ENCODE measurements around the gene RTEL1.
"Not testable (repeated sequence)": the region's sequence is repeated elsewhere in the genome, so short reads cannot be mapped to it uniquely, and the experiment has no call there.

Gene RTEL1

DNA sequence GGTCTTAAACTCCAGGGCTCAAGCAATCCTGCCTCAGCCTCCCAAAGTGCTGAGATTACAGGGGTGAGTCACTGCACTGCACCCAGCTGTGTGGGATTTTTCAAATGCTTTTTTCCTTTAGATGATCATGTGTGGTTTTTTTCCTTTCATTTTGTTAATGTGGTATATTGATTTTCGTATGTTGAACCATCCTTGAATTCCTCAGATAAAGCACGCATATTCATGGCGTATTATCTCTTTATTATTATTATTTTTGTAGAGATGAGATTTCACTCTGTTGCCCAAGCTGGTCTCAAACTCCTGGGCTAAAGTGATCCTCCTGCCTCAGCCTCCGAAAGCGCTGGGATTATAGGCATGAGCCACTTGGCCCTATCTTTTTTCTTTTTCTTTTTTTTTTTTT is 56.7 kb downstream of the RTEL1 start:
- DNase-seq (ENCODE audit: low spot score), result no peak

DNA sequence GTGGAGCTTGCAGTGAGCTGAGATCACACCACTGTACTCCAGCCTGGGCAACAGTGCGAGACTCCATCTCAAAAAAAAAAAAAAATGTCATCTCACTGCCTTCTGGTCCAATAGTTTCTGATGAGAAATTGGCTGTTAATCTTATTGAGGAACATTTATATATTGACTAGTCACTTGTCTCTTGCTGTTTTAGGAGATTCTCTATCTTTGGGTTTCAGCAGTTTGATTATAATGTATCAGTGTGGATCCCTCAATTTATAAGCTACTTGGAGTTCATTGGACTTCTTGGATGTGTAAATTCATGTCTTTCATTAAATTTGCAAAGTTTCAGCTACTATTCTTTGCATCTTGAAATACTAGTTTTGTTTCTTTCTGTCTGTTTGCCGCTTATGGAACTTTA is 60.9 kb downstream of the RTEL1 start:
- no peak for DNase-seq (ENCODE audit: low spot score)

DNA sequence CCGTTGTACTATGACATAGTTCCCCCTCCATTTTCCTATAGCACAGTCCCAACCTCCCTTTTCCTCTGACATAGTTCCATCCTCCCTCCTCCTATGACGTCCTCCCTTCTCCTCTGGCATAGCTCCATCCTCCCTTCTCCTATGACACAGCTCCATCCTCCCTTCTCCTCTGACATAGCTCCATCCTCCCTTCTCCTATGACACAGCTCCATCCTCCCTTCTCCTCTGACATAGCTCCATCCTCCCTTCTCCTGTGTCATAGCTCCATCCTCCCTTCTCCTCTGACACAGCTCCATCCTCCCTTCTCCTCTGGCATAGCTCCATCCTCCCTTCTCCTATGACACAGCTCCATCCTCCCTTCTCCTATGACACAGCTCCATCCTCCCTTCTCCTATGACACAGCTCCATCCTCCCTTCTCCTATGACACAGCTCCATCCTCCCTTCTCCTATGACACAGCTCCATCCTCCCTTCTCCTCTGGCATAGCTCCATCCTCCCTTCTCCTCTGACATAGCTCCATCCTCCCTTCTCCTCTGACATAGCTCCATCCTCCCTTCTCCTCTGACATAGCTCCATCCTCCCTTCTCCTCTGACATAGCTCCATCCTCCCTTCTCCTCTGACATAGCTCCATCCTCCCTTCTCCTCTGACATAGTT is 65.0 kb downstream of the RTEL1 start:
- not testable (repeated sequence) for DNase-seq (ENCODE audit: low spot score)

DNA sequence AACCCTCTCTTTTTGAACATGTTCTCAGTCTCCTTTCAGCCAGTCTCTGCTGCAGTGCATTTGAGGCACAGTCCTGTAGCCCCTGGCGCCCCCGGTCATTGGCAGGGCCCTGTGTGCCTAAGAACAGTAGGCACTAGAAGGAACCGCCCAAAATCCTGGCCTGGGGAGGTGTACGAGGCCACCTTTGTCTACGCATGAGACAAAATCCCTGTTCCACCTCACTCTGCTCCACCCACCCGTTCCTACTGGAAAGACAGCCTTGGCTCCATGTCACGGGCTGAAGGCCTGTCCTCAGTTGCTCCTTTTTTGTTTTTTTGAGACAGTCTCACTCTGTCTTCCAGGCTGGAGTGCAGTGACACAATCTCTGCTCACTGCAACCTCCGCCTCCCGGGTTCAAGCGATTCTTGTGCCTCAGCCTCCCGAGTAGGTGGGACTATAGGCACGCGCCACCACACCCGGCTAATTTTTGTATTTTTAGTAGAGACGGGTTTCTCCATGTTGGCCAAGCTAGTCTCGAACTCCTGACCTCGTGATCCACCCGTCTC is 72.1 kb downstream of the RTEL1 start:
- not testable (repeated sequence) for DNase-seq (ENCODE audit: low spot score)

DNA sequence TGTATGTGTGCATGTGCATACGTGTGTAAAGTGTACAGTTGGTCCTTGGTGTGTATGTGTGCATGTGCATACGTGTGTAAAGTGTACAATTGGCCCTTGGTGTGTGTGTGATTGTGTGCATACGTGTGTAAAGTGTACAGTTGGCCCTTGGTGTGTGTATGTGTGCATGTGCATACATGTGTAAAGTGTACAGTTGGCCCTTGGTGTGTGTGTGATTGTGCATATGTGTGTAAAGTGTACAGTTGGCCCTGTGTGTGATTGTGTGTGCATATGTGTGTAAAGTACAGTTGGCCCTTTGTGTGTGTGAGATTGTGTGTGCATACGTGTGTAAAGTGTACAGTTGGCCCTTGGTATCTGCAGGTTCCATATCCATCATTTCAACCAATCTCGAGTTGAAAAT is 73.3 kb downstream of the RTEL1 start:
- no peak for DNase-seq (ENCODE audit: low spot score)

DNA sequence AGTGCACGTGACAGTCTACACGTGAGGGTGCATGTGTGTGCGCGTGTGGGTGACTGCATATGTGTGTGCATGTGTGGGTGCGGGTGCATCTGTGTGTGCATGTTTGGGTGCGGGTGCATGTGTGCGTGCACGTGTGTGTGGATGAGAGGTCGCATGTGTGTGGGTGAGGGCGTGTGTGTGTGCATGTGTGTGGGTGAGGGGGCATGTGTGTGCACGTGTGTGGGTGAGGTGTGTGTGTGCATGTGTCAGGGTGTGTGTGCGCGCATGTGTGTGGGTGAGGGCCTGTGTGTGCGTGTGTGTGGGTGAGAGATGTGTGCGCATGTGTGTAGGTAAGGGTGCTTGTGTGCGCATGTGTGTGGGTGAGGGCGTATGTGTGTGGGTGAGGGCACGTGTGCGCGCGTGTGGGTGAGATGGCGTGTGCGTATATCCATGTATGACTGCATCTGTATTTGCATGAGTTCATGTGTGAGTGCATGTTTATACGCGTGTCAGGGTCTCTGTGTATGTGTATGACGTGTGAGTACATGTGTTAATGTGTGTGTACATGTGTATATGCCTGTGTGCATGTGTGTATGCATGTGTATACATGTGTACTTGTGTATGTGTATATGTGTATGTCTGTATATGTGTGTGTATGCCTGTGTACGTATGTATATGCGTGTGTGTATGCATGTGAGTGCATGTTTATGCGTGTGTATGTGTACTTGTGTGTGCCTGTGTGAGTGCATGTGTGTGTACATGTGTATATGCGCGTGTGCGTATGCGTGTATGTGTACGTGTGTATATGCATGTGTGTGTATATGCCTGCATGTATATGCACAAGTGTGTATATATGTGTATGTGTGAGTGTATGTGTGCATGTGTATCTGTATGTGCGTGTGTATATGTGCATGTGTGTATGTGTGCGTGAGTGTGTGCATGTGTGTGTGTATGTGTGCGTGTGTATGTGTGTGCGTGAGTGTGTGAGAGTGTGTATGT is 74.3 kb downstream of the RTEL1 start:
- no peak for DNase-seq (ENCODE audit: low spot score)

DNA sequence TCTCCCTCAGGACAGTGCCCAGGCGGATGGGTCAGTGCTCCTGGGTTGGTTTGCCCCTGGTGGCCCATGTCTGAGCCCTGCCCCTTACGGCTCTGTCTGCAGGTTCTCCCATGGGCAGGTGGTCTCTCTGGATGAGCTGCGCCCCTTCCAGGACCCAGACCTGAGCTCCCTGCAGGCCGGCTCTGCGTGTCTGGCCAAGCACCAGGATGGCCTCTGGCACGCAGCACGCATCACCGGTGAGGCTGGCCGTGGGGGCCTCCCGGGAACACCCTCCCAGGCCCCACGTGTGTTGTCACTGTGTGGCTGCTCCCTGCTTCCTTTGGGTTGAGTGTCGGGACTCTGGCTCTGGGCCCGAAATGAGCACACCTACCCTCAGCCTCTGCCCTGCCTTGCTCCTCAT is 75.0 kb downstream of the RTEL1 start:
- no peak for DNase-seq (ENCODE audit: low spot score)

DNA sequence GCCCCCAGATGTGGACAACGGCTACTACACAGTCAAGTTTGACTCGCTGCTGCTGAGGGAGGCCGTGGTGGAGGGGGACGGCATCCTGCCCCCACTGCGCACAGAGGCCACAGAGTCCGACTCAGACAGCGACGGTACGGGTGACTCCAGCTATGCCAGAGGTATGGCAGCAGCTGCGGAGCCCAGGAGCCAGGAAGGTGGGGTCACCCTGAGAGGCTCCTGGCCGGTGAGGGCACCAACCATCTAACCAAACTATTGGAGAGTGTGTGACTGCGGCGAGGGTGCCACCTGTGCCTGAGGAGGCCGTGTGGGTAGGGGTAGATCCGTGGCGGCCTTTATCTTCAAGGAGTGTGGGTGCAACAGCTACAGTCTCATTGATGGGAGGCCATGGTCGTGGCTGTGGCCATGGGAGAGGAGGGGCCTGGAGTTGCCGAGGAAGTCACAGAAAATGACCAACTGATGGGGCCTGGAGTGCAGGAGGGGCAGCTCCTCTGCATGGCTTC is 75.5 kb downstream of the RTEL1 start:
- peak; percentile 60 for DNase-seq (ENCODE audit: low spot score)

DNA sequence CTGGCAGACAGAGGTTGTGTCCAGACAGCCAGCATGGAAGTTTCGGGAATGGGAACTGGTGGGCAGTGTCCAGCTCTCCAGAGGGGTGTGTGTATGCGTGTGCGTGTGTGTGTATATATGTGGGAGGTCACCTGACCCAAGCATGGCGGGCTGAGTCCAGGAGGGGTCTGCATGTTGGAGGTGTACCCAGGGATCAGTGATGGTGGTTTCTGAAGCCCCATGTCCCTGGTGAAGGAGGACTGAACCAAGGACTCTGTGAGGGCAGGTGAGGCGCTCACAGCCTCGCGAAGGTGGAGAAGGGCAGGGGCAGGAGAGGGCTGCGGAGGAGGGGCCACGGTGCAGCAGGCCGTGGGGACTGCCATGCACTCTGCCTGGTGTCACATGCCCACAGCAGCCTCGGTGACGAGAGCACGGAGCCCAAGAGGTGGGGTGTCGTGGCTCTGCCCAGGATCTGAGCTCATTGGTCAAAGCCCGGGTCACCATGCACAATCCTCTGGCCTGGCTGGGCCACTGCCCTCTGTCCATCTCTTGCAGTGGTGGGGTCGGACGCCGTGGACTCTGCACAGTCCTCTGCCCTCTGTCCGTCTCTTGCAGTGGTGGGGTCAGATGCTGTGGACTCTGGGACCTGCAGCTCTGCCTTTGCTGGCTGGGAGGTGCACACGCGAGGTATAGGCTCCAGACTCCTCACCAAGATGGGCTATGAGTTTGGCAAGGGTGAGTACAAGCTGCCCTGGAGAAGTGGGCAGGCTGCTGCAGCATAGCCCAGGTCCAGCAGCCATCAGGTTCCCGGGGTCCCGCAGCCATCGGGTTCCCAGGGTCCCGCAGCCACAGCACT is 76.2 kb downstream of the RTEL1 start:
- DNase-seq (ENCODE audit: low spot score), result no peak

DNA sequence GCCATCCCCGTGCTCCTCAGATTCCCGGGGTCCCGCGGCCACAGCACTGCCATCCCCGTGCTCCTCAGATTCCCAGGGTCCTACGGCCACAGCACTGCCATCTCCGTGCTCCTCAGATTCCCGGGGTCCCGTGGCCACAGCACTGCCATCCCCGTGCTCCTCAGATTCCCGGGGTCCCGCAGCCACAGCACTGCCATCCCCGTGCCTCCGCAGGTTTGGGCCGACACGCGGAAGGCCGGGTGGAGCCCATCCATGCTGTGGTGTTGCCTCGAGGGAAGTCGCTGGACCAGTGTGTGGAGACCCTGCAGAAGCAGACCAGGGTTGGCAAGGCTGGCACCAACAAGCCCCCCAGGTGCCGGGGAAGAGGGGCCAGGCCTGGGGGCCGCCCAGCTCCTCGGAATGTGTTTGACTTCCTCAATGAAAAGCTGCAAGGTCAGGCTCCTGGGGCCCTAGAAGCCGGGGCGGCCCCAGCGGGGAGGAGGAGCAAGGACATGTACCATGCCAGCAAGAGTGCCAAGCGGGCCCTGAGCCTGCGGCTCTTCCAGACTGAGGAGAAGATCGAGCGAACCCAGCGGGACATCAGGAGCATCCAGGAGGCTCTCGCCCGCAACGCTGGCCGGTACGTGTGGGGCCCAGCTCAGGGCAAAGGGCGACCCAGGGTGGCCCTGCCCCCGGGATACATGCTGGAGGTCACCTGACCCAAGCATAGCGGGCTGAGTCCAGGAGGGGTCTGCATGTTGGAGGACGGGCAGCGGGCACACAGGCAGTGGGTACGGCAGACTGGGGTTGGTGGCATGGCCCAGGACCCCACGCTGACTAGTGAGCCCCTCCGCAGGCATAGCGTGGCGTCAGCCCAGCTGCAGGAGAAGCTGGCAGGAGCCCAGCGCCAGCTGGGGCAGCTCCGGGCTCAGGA is 77.1 kb downstream of the RTEL1 start:
- no peak for DNase-seq (ENCODE audit: low spot score)

DNA sequence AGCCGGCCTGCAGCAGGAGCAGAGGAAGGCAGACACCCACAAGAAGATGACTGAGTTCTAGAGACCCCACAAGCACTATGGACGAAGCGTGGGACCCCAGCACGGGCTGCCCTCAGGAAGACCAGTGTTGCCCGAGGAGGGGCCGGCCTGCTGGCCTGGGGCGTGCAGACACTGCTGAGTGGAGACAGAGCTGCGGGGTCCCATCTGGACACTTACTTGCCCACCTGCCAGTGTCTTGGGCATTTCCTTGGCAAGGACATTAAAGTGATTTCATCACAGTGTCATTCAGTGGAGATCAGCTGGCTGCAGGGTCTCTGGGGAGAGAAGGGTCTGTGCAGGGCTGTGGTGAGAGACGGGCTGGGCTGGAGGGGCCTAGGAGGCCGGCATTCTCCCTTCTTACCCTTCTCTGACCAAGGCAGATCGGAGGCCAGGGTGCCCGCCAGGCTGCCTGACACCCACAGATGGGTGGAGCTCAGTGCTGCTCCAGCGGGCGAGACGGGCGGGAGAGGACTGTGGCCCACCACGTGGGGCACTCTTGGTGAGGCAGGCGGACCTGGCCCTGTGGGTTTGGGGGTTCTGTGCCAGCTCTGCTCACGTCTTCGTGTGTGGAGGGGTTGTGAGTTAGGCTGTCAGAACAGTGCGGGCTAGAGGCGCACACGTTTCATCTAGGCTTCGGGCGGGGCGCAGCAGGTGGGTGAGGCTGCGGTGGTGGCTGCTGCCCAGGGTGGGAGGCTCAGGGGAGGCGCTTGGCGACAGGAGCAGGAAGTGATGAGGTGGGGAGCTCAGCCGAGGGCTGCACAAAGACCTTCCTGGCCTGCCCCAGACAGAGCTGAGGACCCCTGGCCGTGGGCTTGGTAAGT is 78.0 kb downstream of the RTEL1 start, which contains the start of gene LIME1:
LIME1 (plus strand) TSS at position 806 of the 860 bp plus-strand sequence. CDS start 886 bp downstream, outside the sequence.
- no peak for DNase-seq (ENCODE audit: low spot score)

DNA sequence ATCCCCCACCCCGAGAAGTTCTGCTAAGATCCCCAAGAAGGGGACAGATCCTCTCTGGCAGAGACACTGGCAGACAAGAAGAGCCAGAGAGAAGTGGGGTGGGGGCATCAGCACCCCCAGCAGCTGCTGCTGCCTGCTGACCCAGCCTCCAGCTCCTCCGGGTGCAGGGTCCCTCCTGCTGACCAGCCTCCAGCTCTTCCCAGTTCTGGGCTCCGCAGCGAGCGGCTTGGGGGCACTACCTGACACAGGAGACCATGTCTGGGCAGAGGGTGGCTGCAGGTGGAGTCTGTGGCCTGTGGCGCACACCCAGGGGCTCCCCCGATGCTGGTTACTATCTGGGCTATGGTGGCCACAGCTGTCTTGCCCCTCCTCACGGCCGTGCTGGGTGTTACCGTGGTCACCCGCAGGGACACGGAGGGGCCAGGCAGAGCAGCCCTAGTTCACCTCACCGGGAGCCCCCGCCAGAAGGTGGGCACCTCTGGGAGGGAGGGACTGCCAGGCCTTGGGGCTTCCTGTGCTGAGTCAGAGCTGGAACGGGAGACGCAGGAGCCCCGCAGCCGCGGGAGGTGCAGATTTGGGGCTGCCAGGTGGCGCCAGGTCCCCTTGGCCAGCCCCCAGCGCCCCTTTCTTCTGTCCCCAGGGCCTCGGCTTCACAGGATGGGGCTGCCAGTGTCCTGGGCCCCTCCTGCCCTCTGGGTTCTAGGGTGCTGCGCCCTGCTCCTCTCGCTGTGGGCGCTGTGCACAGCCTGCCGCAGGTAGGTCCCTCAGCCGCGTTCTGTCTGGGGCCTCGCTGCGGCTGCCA is 79.0 kb downstream of the RTEL1 start:
- no peak for DNase-seq (ENCODE audit: low spot score)

DNA sequence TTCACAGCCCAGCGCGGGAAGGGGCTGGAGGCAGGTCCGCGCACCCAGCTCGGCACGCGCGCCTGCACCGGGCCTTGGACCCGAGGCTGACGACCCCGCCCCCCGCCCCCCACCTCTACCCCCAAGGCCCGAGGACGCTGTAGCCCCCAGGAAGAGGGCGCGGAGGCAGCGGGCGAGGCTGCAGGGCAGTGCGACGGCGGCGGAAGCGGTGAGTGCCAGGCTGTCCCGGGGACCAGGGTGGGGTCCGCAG is 79.5 kb downstream of the RTEL1 start:
- DNase-seq (ENCODE audit: low spot score), result no peak

DNA sequence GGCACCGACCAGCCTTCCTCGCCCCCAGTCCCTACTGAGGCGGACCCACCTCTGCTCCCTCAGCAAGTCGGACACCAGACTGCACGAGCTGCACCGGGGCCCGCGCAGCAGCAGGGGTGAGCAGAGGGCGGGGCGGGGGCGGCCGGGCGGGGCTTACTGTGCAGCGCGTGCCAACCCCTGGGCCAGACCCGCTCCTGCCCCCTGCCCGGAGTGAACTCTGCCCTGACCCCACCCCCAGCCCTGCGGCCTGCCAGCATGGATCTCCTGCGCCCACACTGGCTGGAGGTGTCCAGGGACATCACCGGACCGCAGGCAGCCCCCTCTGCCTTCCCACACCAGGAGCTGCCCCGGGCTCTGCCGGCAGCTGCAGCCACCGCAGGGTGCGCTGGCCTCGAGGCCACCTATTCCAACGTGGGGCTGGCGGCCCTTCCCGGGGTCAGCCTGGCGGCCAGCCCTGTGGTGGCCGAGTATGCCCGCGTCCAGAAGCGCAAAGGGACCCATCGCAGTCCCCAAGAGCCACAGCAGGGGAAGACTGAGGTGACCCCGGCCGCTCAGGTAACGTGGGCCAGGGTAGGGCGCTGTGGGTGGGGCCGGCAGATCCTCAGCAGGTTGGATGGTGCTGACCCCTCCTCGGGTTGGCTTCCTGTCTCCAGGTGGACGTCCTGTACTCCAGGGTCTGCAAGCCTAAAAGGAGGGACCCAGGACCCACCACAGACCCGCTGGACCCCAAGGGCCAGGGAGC is 80.0 kb downstream of the RTEL1 start:
- DNase-seq (ENCODE audit: low spot score), result no peak

DNA sequence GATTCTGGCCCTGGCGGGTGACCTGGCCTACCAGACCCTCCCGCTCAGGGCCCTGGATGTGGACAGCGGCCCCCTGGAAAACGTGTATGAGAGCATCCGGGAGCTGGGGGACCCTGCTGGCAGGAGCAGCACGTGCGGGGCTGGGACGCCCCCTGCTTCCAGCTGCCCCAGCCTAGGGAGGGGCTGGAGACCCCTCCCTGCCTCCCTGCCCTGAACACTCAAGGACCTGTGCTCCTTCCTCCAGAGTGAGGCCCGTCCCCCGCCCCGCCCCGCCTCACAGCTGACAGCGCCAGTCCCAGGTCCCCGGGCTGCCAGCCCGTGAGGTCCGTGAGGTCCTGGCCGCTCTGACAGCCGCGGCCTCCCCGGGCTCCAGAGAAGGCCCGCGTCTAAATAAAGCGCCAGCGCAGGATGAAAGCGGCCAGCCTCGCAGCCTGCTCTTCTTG is 80.6 kb downstream of the RTEL1 start:
- no peak for DNase-seq (ENCODE audit: low spot score)

DNA sequence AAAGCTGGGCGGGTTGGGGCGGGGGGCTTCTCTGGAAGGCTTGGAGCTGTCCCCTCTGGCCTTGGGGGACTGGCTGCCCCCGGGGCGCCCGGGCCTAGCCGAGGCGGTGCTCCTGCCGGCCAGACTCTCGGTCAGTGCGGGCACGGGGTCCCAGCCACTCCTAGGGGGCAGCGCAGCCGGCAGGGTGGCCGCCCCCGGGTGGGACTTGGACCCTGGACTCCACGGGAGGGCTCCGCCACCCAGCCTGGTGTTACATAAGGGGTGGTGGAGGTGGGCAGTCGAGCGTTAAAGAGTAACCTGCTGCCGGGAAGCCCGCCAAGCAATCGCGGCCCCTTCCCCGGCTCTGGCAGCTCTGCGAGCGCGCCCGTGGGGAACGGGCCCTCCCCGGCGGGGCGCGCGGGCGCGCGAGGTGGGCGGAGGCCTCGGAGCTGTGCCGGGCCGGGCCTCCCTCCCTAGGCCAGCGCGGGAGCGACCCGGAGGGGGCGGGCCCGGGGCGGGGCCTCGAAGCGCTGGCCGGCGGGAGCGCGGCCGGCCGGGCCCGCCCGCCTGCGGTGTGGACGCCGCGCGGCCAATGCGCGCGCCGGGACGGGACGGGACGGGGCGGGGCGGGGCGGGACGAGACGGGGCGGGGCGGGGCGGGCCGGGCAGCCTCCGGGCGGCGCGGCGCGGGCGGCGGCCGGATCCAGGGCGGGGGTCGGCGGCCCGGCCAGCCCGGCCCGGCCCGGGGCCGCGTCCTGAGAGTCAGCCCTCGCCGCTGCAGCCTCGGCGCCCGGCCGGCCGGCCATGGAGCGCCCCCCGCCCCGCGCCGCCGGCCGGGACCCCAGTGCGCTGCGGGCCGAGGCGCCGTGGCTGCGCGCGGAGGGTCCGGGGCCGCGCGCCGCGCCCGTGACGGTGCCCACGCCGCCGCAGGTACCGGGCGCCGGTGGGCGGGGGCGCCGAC is 81.3 kb downstream of the RTEL1 start, which contains the start of gene SLC2A4RG:
SLC2A4RG (plus strand) TSS at position 647 of the 940 bp plus-strand sequence; CDS start at position 784, 137 bp downstream.
- DNase-seq (ENCODE audit: low spot score), result peak; percentile 88

DNA sequence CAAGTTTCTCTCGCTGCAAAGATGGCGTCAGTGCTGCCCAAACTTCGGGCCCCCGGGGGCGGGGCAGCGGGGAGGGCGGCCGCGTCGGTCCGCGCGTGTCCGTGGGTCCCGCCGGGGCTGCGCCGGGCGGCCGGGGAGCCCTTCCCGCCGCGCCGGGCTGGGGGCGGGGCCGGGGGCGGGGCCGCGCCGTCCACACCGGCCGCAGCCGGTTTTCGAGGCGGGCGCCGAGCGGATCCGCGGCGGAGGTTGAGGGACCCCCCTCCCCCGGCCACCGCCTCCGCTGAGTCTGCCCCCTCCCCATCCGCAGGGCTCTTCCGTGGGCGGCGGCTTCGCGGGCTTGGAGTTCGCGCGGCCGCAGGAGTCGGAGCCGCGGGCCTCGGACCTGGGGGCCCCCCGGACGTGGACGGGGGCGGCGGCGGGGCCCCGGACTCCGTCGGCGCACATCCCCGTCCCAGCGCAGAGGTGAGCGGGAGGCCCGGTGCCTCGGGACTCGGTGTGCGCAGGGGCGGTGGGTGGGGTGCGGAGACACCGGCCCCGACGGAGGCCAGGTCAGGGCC is 82.0 kb downstream of the RTEL1 start:
- DNase-seq (ENCODE audit: low spot score), result no peak
